ENCODE measurements around the gene KDM4C.

GRCh38 chr9:7223981-7224380 lies 466.2 kb downstream of the KDM4C start:
- TF ChIP-seq, protein P1, sequence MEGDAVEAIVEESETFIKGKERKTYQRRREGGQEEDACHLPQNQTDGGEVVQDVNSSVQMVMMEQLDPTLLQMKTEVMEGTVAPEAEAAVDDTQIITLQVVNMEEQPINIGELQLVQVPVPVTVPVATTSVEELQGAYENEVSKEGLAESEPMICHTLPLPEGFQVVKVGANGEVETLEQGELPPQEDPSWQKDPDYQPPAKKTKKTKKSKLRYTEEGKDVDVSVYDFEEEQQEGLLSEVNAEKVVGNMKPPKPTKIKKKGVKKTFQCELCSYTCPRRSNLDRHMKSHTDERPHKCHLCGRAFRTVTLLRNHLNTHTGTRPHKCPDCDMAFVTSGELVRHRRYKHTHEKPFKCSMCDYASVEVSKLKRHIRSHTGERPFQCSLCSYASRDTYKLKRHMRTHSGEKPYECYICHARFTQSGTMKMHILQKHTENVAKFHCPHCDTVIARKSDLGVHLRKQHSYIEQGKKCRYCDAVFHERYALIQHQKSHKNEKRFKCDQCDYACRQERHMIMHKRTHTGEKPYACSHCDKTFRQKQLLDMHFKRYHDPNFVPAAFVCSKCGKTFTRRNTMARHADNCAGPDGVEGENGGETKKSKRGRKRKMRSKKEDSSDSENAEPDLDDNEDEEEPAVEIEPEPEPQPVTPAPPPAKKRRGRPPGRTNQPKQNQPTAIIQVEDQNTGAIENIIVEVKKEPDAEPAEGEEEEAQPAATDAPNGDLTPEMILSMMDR (optimal IDR thresholded peaks at IDR 0.05 in 1 of 3, IDR thresholded peaks at IDR 0.05 in 1 of 3, conservative IDR thresholded peaks at IDR 0.05 in 1 of 3; ENCODE audit: extremely low read depth in 1 of 3, insufficient read depth in 2 of 3, low read length in 3 of 3), result no peak
- no peak for TF ChIP-seq EZH2 (IDR thresholded peaks at IDR 0.05; ENCODE audit: low read length)
